HG03565 (cell line): ENCODE data around the gene RXFP3.
"Not testable (repeated sequence)": the region's sequence is repeated elsewhere in the genome, so short reads cannot be mapped to it uniquely, and the experiment has no call there.

Experiments
- ATAC-seq: cut with Tn5 transposase; IDR thresholded peaks from one replicate; pipeline ENCODE4 v1.9.1; 2021; ENCODE audit warnings: mild to moderate bottlenecking, moderate library complexity; ENCODE audit not compliant: unreplicated experiment

The RXFP3 gene, protein sequence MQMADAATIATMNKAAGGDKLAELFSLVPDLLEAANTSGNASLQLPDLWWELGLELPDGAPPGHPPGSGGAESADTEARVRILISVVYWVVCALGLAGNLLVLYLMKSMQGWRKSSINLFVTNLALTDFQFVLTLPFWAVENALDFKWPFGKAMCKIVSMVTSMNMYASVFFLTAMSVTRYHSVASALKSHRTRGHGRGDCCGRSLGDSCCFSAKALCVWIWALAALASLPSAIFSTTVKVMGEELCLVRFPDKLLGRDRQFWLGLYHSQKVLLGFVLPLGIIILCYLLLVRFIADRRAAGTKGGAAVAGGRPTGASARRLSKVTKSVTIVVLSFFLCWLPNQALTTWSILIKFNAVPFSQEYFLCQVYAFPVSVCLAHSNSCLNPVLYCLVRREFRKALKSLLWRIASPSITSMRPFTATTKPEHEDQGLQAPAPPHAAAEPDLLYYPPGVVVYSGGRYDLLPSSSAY

DNA sequence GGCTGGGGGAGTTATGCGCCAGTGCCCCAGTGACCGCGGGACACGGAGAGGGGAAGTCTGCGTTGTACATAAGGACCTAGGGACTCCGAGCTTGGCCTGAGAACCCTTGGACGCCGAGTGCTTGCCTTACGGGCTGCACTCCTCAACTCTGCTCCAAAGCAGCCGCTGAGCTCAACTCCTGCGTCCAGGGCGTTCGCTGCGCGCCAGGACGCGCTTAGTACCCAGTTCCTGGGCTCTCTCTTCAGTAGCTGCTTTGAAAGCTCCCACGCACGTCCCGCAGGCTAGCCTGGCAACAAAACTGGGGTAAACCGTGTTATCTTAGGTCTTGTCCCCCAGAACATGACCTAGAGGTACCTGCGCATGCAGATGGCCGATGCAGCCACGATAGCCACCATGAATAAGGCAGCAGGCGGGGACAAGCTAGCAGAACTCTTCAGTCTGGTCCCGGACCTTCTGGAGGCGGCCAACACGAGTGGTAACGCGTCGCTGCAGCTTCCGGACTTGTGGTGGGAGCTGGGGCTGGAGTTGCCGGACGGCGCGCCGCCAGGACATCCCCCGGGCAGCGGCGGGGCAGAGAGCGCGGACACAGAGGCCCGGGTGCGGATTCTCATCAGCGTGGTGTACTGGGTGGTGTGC lies at the start of gene RXFP3:
RXFP3 (plus strand) TSS at position 6 of the 636 bp plus-strand sequence; CDS start at position 361, 355 bp downstream.
- no peak for ATAC-seq

DNA sequence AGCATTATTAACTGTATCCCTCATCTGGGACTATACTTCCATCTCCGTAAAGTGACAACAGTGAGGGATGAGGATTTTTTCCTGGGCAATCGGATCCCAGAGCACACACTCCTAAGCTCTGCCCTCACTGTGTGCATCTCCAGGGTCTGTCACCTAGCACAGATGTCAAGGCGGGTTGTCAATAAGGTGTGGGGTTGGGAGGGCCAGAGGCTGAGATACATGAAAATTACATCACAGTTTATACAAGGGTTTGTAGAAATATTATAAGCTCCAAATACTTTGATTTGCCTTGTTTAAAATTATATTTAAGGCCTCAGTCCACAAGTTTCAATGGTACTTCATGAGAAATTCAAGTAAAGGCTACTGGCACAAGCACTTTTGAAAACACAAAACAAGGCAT lies 48.9 kb upstream of the RXFP3 start:
- ATAC-seq, result no peak

DNA sequence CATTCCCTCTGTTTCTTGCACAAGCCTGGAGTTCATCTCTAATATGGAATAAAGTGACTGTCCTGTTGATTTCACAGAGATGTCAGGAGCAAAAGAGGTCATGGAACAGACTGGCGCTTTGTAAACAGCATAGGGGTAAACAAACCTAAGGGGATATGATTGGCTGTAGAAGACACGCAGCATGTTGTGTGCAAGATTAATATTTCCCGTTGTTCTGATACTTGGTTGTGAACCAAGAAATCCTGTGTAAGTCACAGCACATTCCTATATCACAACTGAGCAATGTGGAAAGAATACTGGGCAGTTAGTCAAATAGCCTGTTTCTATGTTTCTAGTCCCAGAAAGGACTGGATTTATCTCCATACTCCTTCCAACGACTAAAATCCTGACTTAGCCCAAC lies 47.6 kb upstream of the RXFP3 start:
- no peak for ATAC-seq

DNA sequence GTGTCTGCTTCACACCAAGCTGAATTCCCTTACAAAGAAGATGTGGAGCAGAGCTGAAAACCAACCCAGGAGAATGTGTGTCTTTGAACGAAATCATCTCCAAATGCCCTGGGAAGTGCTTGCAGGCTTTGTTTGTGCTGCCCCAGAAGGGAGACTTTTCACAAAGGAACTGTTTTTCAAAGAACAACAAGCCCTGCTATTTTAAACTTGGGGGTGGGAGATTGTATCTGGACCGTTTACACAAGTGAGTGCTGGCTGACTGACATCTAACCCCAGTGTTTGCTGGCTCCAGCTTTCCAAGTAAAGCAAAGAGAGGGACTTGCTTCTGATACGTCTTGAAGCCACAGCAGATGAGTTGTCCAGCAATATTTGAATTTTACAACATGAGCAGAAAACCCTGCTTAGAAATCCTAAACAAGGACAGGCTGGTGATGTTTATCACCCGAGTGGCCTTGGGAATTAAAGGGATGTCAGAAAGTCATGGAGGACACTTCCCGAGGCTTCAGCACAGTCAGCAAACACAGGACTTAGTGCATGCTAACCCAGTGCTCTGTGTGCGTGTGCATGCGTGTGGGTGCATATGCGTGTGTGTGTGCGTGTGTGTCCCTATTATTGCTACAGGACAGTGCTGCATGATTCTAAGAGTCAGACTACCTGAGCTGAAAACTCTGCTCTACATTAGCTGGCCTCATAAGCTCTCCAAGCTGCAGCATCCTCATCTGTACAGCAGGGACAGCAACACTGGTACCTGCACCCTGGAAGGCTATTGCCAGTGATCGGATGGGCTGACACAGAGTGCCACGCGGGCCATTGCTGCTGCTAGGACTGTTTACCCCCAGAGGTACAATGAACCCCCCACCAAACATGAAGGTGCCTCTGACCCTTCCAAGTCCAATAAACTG lies 45.8 kb upstream of the RXFP3 start:
- no peak for ATAC-seq

DNA sequence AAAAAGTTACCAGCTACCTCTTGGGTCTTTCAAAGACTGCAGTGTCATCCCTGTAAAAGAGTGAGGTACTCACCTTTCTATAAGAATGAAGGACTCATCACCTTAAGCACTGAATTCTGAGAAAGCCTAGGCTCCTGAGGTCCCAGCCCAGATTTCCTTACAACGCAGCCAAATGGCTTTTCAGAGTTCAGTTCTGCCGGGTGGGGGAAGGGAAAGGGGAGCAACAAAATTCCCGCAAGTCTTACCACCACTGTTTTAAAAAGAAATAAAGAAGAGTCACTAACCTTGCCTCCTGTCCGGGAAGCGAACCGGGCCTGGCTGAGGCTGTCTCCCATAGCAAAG lies 44.8 kb upstream of the RXFP3 start:
- ATAC-seq, result no peak

DNA sequence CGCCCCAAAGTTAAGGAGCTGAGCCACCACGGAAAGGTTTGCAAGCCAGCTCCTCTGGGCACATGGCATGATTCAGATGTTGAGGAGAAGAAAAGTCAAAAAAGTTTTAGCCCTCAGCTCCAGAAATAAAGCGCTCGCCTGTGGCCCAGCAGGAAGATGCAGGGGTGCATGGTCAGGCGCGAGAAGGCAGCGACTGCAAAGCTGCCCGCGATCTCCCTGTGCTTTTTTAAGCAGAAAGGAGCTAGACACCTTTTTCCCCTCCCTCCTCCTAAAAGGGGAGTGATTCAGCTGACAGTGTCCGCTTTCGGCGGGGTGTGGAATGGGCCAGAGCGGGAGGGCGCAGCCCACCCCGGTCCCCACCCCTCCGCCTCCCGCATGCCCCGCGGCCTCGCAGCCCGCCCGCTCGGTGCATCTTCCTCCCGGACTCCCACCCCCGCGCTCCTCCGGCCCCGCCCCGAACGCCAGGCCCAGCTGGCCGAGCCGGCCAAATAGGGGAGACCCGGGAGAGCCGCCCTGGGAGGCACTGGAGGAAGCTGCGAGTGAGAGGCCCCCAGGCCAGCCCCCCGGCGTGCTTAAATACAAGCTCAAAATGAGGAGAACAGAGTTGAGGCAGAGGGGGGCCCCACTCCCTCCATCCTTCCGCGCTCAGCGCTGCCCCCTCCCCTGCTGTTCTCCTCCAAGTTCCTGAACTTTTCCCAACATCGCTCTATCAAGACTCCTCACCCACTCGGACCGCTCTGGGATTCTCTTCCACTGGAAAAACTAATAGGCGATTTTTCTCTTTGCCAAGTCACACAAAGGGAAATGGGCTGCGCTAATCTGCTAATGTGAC lies 44.2 kb upstream of the RXFP3 start, which contains the start of gene ADAMTS12:
ADAMTS12 (minus strand) TSS at position 203 of the 832 bp plus-strand sequence; CDS start at position 69, 134 bp downstream.
- ATAC-seq, result no peak

DNA sequence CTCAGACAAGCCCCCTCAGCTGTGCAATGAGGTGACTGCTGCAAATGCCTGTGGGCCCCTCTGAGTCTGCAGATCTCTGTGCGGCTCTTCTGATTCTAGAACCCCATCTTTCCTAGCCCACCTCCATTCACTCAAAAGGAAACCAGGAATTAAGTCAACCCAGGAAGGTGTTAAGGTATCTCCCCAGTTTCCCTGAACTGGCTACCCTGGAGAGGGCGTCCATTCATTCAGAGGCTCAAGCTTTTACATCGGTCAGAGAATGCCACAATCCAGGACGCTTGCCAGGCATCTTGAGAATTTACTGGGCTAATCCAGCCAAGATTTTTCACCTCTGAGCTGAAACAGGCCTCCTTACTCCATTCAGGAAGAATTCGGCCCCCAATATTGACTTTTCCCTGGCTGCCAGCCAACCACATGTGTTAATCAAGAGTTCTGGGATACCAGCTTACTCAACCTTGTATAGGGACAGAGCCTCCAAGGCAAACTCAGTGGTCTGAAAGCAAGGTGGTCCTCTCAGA lies 43.5 kb upstream of the RXFP3 start:
- ATAC-seq, result no peak

DNA sequence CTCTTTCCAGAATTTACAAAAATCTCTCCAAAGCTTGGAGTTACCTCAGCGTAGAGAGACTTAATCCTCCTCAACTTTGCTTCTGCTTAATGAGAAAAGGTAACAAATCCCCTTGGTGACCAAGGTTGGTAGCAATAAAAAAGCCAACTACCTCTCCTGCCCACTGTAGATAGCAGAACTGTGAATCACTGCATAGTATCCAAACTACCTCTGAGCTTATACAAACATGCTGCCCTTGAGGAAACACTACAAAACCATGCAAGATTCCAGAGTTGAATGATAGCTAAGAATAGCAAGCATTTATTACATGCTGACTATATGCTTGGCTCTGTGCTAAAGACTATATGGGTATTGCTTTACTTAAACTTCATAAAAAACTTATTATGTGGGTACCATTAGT lies 41.6 kb upstream of the RXFP3 start:
- no peak for ATAC-seq

DNA sequence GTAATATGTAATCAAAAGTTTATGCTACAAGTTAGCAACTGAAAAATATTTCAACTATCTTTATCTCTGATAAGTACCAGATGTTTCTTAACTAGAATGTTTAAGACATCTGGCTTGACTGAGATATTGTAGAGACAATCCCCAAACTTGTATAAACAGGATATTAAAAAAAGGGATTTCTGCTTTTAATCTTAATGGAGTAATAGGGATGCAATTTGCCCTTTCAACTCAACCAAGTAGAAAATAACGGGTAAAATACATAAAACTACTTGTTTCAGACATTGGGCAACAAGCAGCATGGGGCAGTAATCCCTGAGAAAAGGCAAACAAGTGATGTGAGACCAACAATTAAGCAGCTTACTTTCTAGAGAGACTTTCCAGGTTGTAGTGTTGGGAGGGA lies 35.0 kb upstream of the RXFP3 start:
- ATAC-seq, result no peak

DNA sequence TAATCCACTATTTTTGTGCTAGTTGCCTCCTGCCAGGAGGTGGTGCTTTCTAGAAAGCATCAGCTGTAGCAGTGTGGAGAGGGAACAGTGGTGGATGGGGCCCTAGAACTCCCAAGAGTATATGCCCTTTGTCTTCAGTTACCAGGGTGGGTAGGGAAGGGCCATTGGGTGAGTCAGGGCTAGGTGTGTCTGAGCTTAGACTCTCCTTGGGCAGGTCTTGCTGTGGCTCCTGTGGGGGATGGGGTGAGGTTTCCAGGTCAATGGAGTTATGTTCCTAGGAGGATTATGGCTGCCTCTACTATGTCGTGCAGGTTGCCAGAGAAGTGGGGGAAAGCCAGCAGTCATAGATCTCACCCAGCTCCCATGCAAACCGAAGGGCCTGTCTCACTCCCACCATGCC lies 33.1 kb upstream of the RXFP3 start:
- no peak for ATAC-seq

DNA sequence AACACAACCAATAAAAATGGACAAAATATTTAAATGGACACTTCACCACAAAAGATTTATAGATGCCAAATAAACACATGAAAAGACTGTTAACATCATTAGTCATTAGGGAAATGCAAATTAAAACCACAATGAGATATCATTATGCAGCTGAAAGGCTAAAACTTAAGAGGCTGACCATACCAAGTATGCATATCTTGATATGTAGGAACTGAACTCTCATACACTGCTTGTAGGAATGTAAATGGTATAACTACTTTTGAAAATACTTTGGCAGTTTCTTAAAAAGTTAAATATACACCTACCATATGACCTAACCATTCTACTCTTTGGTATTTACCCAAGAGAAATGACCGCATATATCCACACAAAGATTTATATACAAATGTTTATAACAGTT lies 30.8 kb upstream of the RXFP3 start:
- ATAC-seq, result no peak

DNA sequence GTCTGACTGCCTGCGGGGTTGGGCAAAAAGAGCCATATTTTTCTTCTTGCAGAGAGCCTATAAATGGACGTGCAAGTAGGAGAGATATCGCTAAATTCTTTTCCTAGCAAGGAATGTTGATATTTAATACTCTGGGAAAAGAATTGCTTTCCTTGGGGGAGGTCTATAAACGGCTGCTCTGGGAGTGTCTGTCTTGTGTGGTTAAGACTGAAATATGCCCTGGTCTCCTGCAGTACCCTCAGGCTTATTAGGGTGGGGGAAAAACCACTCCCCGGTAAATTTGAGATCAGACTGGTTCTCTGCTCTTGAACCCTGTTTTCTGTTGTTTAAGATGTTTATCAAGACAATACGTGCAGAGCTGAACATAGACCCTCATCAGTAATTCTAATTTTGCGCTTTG lies 29.9 kb upstream of the RXFP3 start:
- not testable (repeated sequence) for ATAC-seq

DNA sequence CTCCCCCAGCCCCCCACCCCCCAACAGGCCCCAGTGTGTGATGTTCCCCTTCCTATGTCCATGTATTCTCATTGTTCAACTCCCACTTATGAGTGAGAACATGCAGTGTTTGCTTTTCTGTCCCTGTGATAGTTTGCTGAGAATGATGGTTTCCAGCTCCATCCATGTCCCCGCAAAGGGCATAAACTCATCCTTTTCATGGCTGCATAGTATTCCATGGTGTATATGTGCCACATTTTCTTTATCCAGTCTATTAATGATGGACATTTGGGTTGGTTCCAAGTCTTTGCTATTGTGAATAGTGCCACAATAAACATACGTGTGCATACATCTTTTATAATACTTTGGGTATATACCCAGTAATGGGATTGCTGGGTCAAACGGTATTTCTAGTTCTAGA lies 21.3 kb upstream of the RXFP3 start:
- not testable (repeated sequence) for ATAC-seq

DNA sequence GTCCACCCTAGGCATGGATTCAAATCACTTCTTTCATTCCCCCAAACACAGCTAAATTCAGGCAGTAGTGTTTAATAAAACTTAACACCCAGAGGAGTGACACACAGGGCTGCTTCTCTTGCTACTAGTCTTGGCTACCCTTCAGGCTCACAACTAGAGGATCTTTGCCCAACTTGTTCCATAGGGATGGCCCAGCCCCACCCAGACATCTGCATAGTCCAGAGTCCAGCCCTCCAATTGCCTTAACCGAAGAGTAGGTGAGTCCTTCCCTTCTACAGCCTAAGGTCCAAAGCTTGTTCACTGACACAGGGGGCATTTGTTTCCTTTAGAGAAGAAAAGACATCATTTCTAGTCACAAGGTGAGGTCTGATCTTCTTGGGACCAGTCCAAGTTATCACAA lies 15.2 kb upstream of the RXFP3 start:
- no peak for ATAC-seq

DNA sequence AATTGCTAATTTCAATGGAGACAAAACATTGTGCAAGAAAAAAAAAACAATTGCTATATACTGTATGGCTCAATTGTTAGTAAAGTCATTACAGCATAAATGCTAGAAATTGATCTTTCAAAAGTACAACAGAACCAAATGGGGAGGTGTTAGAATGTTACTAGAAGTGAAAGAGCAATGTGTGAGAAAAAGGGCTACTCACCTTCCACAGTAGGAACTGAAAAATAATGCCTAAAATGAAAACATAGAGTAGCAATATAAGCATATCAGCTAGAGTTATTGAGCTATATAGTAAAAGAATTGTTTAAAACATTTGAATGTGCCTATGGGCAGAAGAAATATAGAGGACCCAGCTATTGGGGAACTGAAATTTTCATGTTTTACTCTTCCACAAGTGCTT lies 10.9 kb upstream of the RXFP3 start:
- ATAC-seq, result no peak

DNA sequence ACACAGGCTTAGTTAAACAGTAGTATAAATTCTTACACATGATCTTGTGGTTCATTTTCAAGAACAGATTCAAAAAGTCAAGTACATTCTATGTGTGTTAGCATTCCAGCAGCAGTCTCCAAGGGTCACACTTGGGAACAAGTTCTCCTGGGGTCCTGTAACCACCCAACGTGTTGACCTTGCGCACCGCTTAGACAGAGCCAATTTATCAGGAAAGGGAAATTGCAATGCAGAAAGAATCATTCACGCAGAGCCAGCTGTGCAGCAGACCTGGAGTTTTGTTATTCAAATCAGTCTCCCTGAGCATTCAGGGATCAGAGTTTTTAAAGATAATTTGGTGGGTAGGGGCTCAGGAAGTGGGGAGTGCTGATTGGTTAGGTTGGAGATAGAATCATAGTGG lies 8.5 kb upstream of the RXFP3 start:
- ATAC-seq, result no peak

DNA sequence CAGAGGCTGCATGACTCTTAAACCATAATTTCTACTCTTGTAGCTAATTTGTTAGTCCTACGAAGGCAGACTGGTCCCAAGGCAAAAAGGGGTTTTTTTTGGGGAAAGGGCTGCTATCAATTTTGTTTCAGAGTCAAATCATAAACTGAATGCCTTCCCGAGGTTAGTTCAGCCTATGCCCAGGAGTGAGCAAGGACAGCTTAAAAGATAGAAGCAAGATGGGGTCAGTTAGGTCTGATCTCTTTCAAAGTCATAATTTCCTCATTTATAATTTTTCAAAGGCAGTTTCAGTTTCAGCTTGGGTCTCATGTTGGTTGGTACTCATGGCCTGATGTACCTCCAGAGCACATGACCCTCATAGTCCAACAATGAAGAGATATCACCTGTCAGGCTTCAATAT lies 7.9 kb upstream of the RXFP3 start:
- ATAC-seq, result no peak

DNA sequence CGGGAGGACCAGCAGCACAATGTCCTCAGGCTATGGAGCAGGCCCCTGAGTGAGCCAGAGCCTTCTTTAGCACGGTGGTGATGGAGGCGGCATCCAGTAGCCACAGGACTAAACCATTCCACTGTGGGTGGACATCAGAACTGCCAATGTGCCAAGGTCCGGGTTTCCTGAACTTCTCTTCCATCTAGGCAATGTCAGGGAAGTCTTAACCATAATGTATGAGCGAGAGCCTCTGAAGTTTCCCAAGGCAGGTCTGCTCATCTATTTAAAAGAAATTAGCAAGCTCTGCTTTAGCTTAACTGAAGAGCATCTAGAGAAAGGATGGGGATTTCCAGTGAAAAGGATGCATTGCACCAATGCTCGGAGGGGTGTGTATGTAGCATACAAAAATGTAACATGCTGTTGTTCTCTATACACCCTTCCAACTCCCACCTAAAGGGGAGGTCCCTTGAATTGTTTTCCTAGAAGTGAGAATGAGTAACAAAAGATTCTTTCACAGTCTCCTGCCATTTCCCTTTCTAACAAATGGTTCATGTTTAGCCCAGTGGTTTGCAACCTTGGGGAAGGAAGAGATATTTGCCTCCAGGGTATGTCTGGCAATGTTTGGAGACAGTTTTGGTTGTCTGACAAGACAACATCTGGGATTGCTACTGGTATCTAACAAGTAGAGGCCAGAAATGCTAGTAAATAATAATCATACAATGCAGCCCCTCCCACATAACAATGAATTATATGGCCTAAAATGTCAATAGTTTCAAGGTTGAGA lies 6.1 kb upstream of the RXFP3 start:
- ATAC-seq, result no peak

DNA sequence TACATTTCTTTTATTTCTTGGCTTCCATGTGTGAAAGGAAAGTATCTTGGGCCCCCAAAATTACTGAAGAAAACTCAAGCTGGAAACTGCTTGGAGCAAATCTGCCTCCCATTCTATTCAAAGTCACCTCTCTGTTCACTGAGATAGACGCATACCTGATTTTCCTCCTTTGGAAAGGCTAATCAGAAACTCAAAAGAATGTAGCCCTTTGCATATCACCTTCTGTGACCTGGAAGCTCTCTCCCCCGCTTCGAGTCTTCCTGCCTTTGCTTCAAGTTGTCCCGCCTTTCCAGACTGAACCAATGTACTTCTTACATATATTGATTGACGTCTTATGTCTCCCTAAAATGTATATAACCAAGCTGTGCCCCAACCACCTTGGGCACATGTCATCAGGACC lies 5.0 kb upstream of the RXFP3 start:
- ATAC-seq, result no peak
